Smooth muscle cell (in vitro differentiated cells): ENCODE results near the gene TWSG1. TPM values are rescaled to one million over a fixed set of nuclear protein-coding genes. Genes with fewer than 3 reads are reported as not detected.
A peak's percentile ranks its signal among the peaks of the same experiment; 100 is the strongest.

Source experiments
- DNase-seq: peaks from one replicate; lab custom pipeline; 2025; ENCODE audit not compliant: unreplicated experiment; lab: John Stamatoyannopoulos, UW
- H2AFZ ChIP-seq: fragments of 200-600 bp; sonication (generic); 2 replicates; pipeline ENCODE4 v1.6.0; 2016; ENCODE audit warnings: antibody characterized with exemption, low read depth, mild to moderate bottlenecking
- H3F3A ChIP-seq: fragments of 200-600 bp; sonication (generic); 2 replicates; pipeline ENCODE4 v1.6.0; 2017; ENCODE audit warnings: antibody characterized with exemption, low read depth
- H3K27ac ChIP-seq: fragments of 200-600 bp; sonication (generic); 2 replicates; pipeline ENCODE4 v1.5.1; 2016; ENCODE audit warnings: low read depth, mild to moderate bottlenecking
- H3K27me3 ChIP-seq: fragments of 200-600 bp; sonication (generic); 2 replicates; pipeline ENCODE4 v1.6.1; 2016; ENCODE audit warnings: low read depth, mild to moderate bottlenecking
- H3K36me3 ChIP-seq: fragments of 200-600 bp; sonication (generic); 2 replicates; pipeline ENCODE4 v1.5.1; 2016; ENCODE audit warnings: low read depth
- H3K4me1 ChIP-seq: fragments of 200-600 bp; sonication (generic); 2 replicates; pipeline ENCODE4 v1.5.1; 2016; ENCODE audit warnings: low read depth
- H3K4me2 ChIP-seq: fragments of 200-600 bp; sonication (generic); 2 replicates; pipeline ENCODE4 v1.6.0; 2016; ENCODE audit warnings: mild to moderate bottlenecking
- H3K4me3 ChIP-seq: fragments of 200-600 bp; sonication (generic); 2 replicates; pipeline ENCODE4 v1.5.1; 2016; ENCODE audit warnings: mild to moderate bottlenecking
- H3K79me2 ChIP-seq: fragments of 200-600 bp; sonication (generic); 2 replicates; pipeline ENCODE4 v1.6.0; 2016; ENCODE audit warnings: low read depth, mild to moderate bottlenecking
- H3K9ac ChIP-seq: fragments of 200-600 bp; sonication (generic); 2 replicates; pipeline ENCODE4 v1.6.0; 2016; ENCODE audit warnings: low read depth
- H3K9me3 ChIP-seq: fragments of 200-600 bp; sonication (generic); replicated peaks from 2 replicates; pipeline ENCODE4 v1.5.1; 2016; ENCODE audit warnings: low read depth
- H4K20me1 ChIP-seq: fragments of 200-600 bp; sonication (generic); 2 replicates; pipeline ENCODE4 v1.6.0; 2016; ENCODE audit warnings: low read depth
- WGBS: methylation state at CpG from one replicate; pipeline ENCODE4 v1.1.7; 2016; ENCODE audit warnings: low lambda C conversion rate; 5-methylcytosine and 5-hydroxymethylcytosine counted together
- polyA plus RNA-seq: library from polyadenylated mRNA; unstranded; fragments of >200 nt; fragmentation: Nextera tagmentation; extraction: Ambion mirVana; gene quantifications from 2 replicates; pipeline ENCODE4 v1.2.1, GENCODE V29; 2016
- total RNA-seq: library from RNA; depleted of rRNA; stranded (reverse); fragments of >200 nt; gene quantifications from 2 replicates; pipeline ENCODE4 v1.2.3, GENCODE V29; 2014
- TF ChIP-seq, protein P1 (sequence below): fragments of 200-600 bp; sonication (generic); IDR thresholded peaks from 2 replicates; pipeline ENCODE4 v1.5.1; 2017; ENCODE audit warnings: borderline replicate concordance, mild to moderate bottlenecking, antibody characterized with exemption; ENCODE audit not compliant: insufficient read depth, poor library complexity, severe bottlenecking

The TWSG1 gene
- total and polyA plus RNA-seq, 2 experiments from 2014 or later, result 71.4 to 104 TPM

DNA sequence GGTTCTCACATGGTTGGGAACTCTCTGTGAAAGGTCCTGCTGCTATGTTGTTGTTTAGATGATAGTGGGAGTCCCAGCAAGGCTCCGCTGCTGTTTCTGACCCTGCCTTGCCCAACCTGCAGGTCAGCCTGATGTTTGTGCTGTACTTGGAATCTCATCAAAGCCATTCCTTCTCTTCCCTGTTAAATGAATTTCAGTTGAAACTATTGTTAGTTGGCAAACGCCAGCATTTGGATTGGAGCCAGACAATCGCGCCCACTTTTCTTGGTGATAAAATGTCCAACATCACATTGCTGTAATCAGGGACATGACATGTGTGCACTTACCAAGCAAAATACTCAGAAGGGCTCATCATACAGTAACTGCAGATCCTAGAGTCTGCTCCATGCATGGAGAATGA is 12.8 kb upstream of the TWSG1 start:
- Histone ChIP-seq H3K4me1 (no peaks in the 10 kb centered on the region), H3K79me2 (no peaks in the 10 kb centered on the region), H3K36me3 (no peaks in the 10 kb centered on the region), H3K9me3 (no peaks in the 10 kb centered on the region), H3K4me2 (no peak overlapping the region), H3K4me3 (no peak overlapping the region), H3K9ac (no peak overlapping the region), H2AFZ (no peak overlapping the region), H3F3A (no peaks in the 10 kb centered on the region), H3K27me3 (no peaks in the 10 kb centered on the region), H3K27ac (peak overlapping the region; percentile 64), H4K20me1 (no peaks in the 10 kb centered on the region)
- 87% methylated on average over 4 of the region's 4 CpGs for WGBS
- TF ChIP-seq, protein P1, sequence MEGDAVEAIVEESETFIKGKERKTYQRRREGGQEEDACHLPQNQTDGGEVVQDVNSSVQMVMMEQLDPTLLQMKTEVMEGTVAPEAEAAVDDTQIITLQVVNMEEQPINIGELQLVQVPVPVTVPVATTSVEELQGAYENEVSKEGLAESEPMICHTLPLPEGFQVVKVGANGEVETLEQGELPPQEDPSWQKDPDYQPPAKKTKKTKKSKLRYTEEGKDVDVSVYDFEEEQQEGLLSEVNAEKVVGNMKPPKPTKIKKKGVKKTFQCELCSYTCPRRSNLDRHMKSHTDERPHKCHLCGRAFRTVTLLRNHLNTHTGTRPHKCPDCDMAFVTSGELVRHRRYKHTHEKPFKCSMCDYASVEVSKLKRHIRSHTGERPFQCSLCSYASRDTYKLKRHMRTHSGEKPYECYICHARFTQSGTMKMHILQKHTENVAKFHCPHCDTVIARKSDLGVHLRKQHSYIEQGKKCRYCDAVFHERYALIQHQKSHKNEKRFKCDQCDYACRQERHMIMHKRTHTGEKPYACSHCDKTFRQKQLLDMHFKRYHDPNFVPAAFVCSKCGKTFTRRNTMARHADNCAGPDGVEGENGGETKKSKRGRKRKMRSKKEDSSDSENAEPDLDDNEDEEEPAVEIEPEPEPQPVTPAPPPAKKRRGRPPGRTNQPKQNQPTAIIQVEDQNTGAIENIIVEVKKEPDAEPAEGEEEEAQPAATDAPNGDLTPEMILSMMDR, result no peak
- DNase-seq, result no peak

DNA sequence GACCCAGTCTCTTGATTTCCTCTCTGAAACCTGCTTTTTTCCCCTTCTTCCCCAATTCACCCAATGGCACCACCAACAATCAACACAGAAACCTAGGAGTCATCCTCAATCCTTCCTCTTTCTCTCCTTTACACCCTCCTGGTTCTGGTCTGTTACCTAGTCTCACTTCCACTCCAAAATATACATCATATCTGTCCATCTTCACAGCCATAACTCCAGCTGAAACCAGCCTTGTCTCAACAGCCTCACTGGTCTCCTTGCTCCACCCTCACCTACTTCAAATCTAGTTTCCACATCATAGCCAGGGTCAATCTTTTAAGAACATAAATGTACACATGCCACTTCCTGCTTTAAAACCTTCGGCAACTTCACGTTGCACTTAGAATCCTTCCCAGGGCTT is 11.8 kb upstream of the TWSG1 start:
- Histone ChIP-seq H3F3A (no peaks in the 10 kb centered on the region), H3K9me3 (no peaks in the 10 kb centered on the region), H3K36me3 (no peaks in the 10 kb centered on the region), H3K4me1 (no peaks in the 10 kb centered on the region), H3K9ac (no peak overlapping the region), H3K4me3 (no peak overlapping the region), H4K20me1 (no peaks in the 10 kb centered on the region), H3K79me2 (no peaks in the 10 kb centered on the region), H3K27me3 (no peaks in the 10 kb centered on the region), H3K4me2 (no peak overlapping the region), H2AFZ (no peak overlapping the region), H3K27ac (no peak overlapping the region)
- WGBS, result 62% methylated on average over 2 of the region's 2 CpGs
- TF ChIP-seq, protein P1, result no peak
- no peak for DNase-seq

DNA sequence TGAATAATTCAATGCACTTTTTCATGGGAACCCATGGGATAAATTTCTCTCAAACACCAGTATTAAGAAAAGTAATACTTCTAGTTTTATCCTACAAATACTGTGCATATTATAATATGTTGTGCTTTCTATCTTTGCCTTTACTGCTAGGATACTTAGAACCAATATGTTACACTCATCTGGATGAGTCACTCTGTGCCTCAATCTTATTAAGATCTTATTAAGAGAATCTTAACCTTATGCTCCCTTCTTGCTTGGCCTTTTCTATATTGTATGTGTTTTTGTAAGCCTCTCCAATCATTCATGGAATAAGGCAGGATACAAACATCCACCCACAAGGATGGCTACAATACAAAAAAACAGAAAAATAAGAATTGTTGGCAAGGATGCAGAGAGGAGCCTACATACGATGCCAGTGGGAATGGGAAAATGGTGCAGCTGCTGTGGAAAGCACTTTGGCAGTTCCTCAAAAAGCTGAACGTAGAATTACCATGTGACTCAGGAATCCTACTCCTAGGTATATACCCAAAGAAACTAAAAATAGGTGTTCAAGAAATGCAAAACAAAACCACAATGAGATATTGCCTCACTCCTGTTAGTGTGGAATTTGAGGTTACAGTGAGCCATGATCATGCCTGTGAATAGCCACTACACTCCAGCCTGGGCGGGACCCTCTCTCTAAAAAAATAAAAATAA is 10.7 kb upstream of the TWSG1 start:
- H3K79me2 ChIP-seq, result no peaks in the 10 kb centered on the region
- DNase-seq, result no peak
- no peak overlapping the region for H3K4me3 ChIP-seq
- H3K9me3 ChIP-seq, result no peaks in the 10 kb centered on the region
- no peaks in the 10 kb centered on the region for H3F3A ChIP-seq
- WGBS, result 78% methylated on average over 3 of the region's 3 CpGs
- no peak overlapping the region for H3K4me2 ChIP-seq
- TF ChIP-seq, protein P1, result no peak
- no peak overlapping the region for H3K9ac ChIP-seq
- H2AFZ ChIP-seq, result no peak overlapping the region
- H3K27ac ChIP-seq, result no peak overlapping the region
- H3K4me1 ChIP-seq, result no peaks in the 10 kb centered on the region
- H4K20me1 ChIP-seq, result no peaks in the 10 kb centered on the region
- H3K27me3 ChIP-seq, result no peaks in the 10 kb centered on the region
- peaks cover 5% of the 10 kb centered on the region for H3K36me3 ChIP-seq

DNA sequence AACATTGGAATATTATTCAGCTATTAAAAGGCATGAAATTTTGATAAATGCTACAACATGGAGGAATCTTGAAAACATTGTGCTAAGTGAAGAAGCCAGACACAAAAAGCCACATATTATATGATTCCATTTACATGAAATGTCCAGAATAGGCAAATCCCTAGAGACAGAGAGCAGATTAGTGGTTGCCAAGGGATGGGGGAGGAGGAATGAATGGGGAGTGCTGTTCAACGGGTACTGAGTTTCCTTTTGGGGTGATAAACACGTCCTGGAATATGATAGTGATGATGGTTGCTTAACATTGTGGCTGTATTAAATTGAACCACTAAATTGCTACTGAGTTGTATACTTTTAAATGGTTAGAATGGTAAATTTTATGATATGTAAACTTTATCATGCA is 8.9 kb upstream of the TWSG1 start:
- H3F3A ChIP-seq, result no peaks in the 10 kb centered on the region
- H3K4me3 ChIP-seq, result no peak overlapping the region
- TF ChIP-seq, protein P1, result no peak
- H3K4me2 ChIP-seq, result no peak overlapping the region
- peaks cover 6% of the 10 kb centered on the region for H3K36me3 ChIP-seq
- no peaks in the 10 kb centered on the region for H3K4me1 ChIP-seq
- no peak overlapping the region for H2AFZ ChIP-seq
- DNase-seq, result no peak
- 59% methylated on average over 2 of the region's 2 CpGs for WGBS
- H3K27ac ChIP-seq, result no peak overlapping the region
- H3K27me3 ChIP-seq, result no peaks in the 10 kb centered on the region
- H3K9ac ChIP-seq, result no peak overlapping the region
- H3K79me2 ChIP-seq, result no peaks in the 10 kb centered on the region
- H3K9me3 ChIP-seq, result no peaks in the 10 kb centered on the region
- H4K20me1 ChIP-seq, result no peaks in the 10 kb centered on the region
